Islet of Langerhans (tissue), 1 donor: ENCODE data around the gene RNF217.
"Not testable (repeated sequence)": the region's sequence is repeated elsewhere in the genome, so short reads cannot be mapped to it uniquely, and the experiment has no call there.

ENCODE experiments used
- FAIRE-seq: peaks from one replicate; lab custom pipeline; 2011; peaks lifted over from hg19 to GRCh38; lab: Jason Lieb, UNC

The RNF217 gene

GRCh38 chr6:125101128-125101527, 138.9 kb downstream of the RNF217 start:
- no peak for FAIRE-seq

- no peak for FAIRE-seq
These were observed 139.4 kb downstream of the RNF217 start for GRCh38 chr6:125101631-125102030.

DNA sequence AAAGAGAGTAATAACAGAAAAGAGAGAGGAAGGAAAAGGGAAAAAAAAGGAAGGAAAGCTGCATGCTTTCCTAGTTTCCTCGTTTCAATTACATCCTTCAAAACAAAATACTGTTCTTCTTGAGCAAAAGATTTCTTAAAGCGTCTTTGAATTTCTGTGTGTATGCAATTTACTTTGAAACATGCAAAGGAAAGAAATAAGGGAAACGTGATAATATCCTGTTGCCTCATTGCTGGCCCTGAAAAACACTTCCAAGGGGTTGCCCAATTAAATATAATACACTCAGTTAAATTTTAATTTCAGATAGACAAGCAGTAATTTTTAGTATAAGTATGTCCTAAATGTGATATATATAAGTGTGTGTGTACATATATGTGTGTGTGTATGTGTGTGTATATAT, 140.2 kb downstream of the RNF217 start:
- no peak for FAIRE-seq

DNA sequence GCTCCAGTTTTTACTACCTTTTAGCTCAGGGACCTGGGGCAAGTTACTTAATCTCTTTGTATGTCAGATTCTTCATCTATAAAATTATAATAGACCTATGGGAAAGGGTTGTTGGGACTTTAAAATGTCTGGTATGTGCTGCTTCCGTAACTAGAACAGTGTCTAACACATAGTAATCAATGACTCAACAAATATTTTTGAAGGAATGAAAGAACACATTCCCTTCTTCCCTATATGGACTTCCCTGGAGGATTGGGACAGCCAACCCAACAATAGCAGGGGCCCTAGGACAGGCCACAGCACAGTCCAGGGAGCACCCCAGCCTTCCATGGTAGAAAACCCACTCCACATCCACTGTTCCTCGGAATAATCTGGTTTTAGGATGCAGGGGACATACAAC, 140.7 kb downstream of the RNF217 start:
- no peak for FAIRE-seq

DNA sequence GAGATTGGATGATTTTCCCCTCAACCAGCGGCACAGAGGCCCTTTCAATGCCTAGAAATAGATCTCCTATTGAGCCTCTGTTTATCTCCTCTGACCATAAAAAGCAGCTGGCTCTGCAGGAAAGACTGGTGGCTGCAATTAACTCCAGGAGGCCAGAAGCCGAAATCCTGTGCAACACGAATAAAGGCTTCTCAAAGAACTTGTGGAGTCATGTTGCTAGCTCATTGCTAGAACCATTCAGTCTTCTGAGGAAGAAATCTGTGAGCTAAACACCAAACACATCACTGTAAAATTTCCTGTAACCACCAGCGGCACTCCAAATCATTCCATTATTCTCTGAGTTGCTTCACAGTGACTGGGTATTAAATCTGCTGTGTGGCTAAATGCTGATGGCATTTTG, 142.2 kb downstream of the RNF217 start:
- no peak for FAIRE-seq

DNA sequence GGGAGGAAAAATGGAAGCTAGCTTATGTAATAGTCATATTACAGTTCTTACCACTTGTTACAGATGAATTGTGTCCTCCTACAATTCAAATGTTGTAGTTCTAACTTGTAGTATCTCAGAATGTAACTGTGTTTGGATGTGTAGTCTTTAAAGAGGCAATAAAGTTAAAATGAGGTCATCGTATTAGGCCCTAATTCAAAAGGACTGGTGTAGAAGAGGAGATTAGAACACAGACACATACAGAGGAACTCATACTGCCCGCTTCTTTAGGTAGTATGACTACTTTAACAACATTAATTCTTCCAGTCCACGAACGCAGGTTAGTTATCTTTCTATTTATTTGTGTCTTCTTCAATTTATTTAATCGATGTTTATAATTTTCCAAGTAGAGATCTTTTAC, 144.8 kb downstream of the RNF217 start:
- no peak for FAIRE-seq

DNA sequence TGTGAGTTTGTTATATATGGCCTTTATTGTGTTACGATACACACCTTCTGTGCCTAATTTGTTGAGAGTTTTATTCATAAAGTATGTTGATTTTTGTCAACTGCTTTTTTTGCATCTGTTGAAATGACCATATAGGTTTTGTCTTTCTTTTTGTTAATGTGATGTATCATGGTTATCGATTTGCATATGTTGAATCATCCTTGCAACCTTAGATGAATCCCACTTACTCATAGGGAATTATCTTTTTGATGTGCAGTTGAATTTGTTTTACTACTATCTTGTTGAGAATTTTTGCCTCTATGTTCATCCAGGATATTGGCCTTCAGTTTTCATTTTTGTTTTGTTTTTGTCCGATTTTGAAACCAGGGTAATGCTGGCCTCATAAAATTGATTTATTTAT, 145.7 kb downstream of the RNF217 start:
- FAIRE-seq = no peak

GRCh38 chr6:125110056-125110455, 147.8 kb downstream of the RNF217 start:
- FAIRE-seq = no peak

DNA sequence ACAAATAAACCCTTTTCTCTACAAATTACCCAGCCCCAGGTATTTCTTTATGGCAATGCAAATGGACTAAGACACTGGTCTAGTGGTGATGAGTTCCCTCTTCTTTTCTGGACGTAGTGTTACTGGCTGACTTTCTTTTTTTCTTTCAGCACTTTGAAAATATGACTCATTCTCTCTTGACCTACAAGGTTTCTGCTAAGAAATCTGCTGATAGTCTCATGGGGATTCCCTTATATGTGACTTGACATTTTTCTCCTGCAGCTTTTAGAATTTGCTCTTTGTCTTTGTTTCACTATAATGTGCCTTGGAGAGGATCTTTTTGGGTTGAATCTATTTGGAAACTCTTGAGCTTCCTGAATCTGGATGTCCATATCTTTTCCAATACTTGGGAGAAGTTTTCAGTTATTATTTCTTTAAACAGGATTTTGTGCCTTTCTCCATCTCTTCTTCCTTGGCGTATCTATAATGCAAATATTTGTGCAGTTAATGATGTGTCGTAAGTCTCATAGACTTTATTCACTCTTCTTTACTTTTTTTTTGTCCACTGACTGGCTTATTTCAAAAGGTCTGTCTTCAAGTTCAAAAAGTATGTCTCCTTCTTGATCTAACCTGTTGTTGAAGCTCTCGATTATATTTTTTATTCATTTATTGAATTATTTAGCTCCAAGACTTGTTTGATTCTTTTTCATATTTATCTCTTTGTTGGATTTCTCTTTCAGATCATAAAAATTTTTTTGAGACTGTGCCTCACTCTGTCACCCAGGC, 149.2 kb downstream of the RNF217 start:
- no peak for FAIRE-seq

DNA sequence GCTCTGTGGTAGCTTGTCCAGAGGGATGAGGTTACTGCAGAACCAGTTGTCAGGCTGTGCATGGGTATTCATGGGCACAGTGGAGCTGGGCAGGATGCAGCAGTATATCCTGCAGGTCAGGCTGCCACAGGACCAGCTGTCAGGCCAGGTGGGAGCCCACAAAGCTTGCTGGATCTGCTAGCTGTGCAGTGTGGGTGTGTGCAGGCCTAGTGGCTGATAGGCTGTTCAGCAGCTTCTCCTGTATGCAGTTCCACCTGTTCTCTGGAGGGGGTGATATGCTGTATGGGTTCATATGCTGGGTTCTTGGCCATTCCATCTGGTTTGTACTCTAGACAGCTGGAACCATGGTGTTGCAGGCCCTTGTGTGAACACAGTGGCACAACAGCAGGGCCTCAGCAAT, 150.7 kb downstream of the RNF217 start:
- FAIRE-seq = no peak

GRCh38 chr6:125114248-125114858, 152.1 kb downstream of the RNF217 start:
- FAIRE-seq = peak; percentile 99

DNA sequence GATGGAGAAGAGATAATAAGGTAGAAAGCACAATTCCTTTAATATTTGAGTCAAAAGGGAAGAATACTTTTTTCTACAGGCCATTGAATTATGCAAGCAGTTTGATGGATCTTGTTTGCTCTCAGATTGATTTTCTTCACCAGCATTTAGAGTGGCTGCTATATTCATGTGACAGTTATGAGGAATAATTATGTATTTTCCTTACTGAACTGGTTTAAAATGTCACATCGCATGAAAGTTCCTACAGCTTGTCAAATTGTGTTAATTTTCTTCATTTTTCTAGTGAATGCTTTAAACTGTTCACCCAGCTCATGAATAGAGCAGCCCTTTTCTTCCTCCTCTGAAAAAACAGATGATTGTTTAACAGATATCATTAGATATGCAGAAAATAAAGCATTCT, 153.9 kb downstream of the RNF217 start:
- no peak for FAIRE-seq

DNA sequence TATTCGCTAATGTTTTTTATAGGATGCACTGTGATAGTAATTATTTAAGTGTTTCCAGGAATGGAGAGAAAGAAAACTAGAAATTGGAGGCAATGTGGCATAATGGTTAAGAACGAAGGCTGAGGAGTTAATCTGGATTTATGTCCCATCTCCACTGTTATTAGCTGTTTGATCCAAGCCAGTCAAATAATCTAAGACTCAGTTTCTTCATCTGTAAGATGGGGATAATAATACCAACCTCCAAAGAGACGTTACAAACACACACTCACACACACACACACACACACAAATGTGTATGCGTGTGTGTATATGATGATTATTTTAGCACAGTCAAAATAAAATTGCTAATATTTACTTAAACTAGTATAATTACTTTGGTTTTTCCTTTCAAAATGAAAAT, 154.5 kb downstream of the RNF217 start:
- no peak for FAIRE-seq

- FAIRE-seq = no peak
These were observed 155.6 kb downstream of the RNF217 start for GRCh38 chr6:125117818-125118217.

DNA sequence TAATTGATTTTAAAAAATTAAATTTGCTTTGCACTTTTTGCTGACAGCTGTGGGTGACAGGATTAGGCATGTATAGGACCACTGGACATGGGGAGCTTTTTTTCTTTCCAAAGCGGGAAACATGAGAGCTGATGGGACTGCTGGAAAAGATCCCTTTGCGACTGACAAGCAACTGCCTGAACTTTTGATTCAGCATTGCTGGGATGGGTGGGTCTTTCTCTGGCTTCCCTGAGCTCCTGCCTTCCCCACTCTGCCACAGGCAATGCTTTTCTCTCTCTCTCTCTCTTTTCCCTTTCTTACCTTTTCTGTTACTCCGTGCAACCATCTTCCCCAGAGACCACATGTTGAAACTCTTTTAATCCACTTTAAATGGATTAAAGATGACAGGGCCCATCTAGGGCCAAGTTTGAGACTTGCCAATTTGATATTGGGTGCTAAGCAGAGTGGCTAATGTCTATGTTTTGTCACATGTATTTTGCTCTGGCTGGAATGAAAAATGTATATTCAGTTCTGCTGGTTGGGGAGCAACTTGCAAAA, 157.9 kb downstream of the RNF217 start:
- FAIRE-seq = no peak

- FAIRE-seq = no peak
These were observed 159.7 kb downstream of the RNF217 start for GRCh38 chr6:125121894-125122293.

GRCh38 chr6:125123051-125123450, 160.8 kb downstream of the RNF217 start:
- FAIRE-seq = no peak

GRCh38 chr6:125123468-125124048, 161.3 kb downstream of the RNF217 start:
- FAIRE-seq = no peak

DNA sequence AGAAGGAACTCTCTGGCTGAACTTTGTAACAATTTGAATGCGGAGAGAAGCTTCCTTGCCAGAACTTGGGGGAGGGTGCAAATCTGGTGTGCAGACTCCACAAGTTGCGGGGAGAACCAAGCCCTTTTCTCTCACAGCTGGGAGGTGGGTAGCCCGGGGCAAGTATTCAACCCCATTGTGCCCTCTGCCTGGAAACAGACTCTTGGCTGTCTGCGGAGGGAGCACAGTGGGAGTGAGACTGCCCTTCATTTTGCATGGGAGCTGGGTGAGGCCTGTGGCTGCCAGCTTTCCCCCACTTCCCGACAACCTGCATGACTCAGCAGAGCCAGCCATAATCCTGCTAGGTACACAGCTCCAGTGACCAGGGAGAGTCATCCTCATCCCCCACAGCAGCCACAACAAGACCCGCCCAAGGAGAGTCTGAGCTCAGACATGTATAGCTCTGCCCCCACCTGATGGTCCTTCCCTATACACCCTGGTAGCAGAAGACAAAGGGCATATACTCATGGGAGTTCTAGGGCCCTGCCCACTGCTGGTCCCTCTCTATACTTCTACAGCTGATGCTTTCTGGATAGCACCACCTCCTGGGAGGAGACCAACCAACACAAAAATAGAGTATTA, 161.9 kb downstream of the RNF217 start:
- FAIRE-seq = no peak

DNA sequence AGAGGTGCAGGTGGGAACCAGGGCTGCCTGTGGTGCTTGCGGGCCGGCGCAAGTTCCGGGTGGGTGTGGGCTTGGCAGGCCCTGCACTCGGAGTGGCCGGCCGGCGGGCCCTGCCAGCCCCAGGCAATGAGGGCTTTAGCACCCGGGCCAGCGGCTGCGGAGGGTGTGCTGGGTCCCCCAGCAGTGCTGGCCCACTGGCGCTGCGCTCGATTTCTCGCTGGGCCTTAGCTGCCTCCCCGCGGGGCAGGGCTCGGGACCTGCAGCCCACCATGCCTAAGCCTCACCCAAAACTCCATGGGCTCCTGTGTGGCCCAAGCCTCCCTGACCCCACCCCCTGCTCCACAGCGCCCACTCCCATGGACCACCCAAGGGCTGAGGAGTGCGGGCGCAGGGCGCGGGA, 163.6 kb downstream of the RNF217 start:
- FAIRE-seq = not testable (repeated sequence)

DNA sequence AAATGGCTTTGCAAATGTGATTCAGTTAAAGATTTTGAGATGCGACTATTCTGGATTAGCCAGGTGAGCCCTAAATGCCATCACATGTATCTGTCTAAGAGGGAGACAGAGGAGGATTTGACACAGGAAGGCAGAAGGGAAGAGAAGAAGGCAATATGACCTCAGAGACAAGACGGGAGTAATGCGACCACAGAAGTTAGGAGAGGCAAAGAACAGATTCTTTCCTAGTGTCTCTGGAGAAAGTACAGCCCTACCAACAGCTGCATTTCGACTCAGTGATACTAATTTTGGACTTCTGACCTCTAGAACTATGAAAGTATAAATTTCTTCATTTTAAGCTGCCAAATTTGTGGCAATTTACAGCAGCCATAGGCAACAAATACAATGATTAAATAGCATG, 167.1 kb downstream of the RNF217 start:
- FAIRE-seq = no peak

DNA sequence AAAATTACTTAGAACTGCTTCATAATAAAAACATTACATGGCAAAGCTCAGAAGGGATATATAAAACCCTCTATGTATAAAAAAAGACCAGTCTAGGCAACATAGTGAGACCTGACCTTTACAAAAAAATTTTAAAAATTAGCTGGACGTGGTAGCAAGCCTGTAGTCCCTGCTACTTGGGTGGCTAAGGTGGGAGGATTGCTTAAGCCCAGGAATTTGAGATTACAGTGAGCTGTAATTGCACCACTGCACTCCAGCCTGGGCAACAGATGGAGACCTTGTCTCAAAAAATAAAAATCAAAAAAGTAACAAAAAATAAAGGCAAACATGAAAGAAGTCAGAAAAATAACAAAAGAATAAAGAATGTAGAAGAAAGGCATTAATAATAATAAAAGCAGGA, 169.8 kb downstream of the RNF217 start:
- FAIRE-seq = no peak

DNA sequence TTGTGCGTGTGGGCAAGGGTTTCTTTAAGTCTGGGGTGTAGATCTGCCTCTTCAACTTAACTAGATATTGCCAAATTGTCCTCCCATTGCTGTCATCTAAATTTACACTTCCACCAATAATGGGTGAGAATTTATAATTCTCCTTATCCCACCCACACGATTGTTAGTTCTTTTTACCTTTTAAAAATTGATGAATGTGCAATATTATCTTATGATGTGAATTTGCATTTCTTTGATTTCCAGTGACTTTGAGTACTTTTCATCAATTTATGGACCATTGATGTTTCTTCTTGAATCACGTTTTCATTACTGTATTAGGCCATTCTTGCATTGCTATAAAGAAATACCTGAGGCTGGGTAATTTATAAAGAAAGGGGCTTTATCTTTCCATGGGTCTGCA, 174.1 kb downstream of the RNF217 start:
- FAIRE-seq = no peak
